PC-3 (cell line): ENCODE data around the gene C1QTNF9. TPM values are rescaled to one million over a fixed set of nuclear protein-coding genes. Genes with fewer than 3 reads are reported as not detected.

Experiments used
- ATAC-seq: fragments of 200-7000 bp; cut with Tn5 transposase; 2 replicates; pipeline ENCODE4 v1.9.1; 2020; ENCODE audit warnings: mild to moderate bottlenecking, moderate library complexity
- BruUV-seq: library from RNA; stranded (reverse); fragments of 400-500 nt; replicated peaks from 2 replicates; lab custom pipeline; 2021; lab: Mats Ljungman, UMichigan
- CTCF ChIA-PET: fragments of 300-600 bp; sonication (Branson Sonifier 250); formaldehyde crosslinking; loops from one replicate; lab custom pipeline; 2022; ENCODE audit warnings: antibody characterized with exemption; lab: Charles Lee
- POLR2A ChIA-PET: fragments of 300-600 bp; sonication (Branson Sonifier 250); formaldehyde crosslinking; loops from one replicate; lab custom pipeline; 2022; ENCODE audit warnings: antibody characterized with exemption; ENCODE audit not compliant: unreplicated experiment; lab: Charles Lee
- DNase-seq: peaks from one replicate; pipeline ENCODE4 v3.0.0-alpha.2; 2015
- H2AFZ ChIP-seq: fragments of 300-600 bp; sonication (generic); 2 replicates; pipeline ENCODE4 v1.6.0; 2016; ENCODE audit warnings: antibody characterized with exemption, low read length
- H3F3A ChIP-seq: fragments of 300-600 bp; sonication (generic); one replicate; pipeline ENCODE4 v1.6.0; 2017; ENCODE audit warnings: antibody characterized with exemption, low read length, control low read depth, mild to moderate bottlenecking; ENCODE audit not compliant: unreplicated experiment
- H3K27ac ChIP-seq: fragments of 300-600 bp; sonication (generic); 2 replicates; pipeline ENCODE4 v1.5.1; 2016; ENCODE audit warnings: mild to moderate bottlenecking, low read length
- H3K27me3 ChIP-seq: fragments of 300-600 bp; sonication (generic); 2 replicates; pipeline ENCODE4 v1.6.1; 2016; ENCODE audit warnings: low read length, mixed read lengths
- H3K36me3 ChIP-seq: fragments of 300-600 bp; sonication (generic); 2 replicates; pipeline ENCODE4 v1.6.1; 2016; ENCODE audit warnings: low read depth, mixed run types, low read length, mixed read lengths
- H3K4me1 ChIP-seq: fragments of 300-600 bp; sonication (generic); 2 replicates; pipeline ENCODE4 v1.5.1; 2016; ENCODE audit warnings: low read length; ENCODE audit not compliant: insufficient read depth
- H3K4me2 ChIP-seq: fragments of 300-600 bp; sonication (generic); 2 replicates; pipeline ENCODE4 v1.6.0; 2016; ENCODE audit warnings: low read length
- H3K4me3 ChIP-seq: fragments of 300-600 bp; sonication (generic); 2 replicates; pipeline ENCODE4 v1.5.1; 2016; ENCODE audit warnings: mild to moderate bottlenecking, low read length, mixed read lengths
- H3K79me2 ChIP-seq: fragments of 300-600 bp; sonication (generic); 2 replicates; pipeline ENCODE4 v1.6.1; 2017; ENCODE audit warnings: low read length, mixed read lengths
- H3K9ac ChIP-seq: fragments of 300-600 bp; sonication (generic); 2 replicates; pipeline ENCODE4 v1.6.0; 2016; ENCODE audit warnings: mild to moderate bottlenecking, low read length
- H3K9me2 ChIP-seq: fragments of 300-600 bp; sonication (generic); replicated peaks from 2 replicates; pipeline ENCODE4 v1.6.1; 2016; ENCODE audit warnings: mixed run types, low read length, mixed read lengths
- H3K9me3 ChIP-seq: fragments of 300-600 bp; sonication (generic); 2 replicates; pipeline ENCODE4 v1.6.1; 2016; ENCODE audit warnings: low read length, mixed read lengths
- H4K20me1 ChIP-seq: fragments of 300-600 bp; sonication (generic); 2 replicates; pipeline ENCODE4 v1.6.1; 2016; ENCODE audit warnings: low read length, mixed read lengths
- CTCF ChIP-seq: fragments of 300-600 bp; sonication (generic); conservative IDR thresholded peaks from 2 replicates; pipeline ENCODE4 v1.5.1; 2017; ENCODE audit warnings: antibody characterized with exemption, low read depth, mild to moderate bottlenecking, low read length
- EZH2 ChIP-seq: fragments of 300-600 bp; sonication (generic); IDR thresholded peaks from one replicate; pipeline ENCODE4 v1.6.1; 2017; ENCODE audit warnings: antibody characterized with exemption, mild to moderate bottlenecking, low read length; ENCODE audit not compliant: unreplicated experiment
- EZH2phosphoT487 ChIP-seq: fragments of 300-600 bp; sonication (generic); IDR thresholded peaks from 2 replicates; pipeline ENCODE4 v1.6.1; 2018; ENCODE audit warnings: mild to moderate bottlenecking, antibody characterized with exemption, low read length, borderline replicate concordance
- intact Hi-C: fragments of 100-400 bp; cut with micrococcal nuclease; formaldehyde crosslinking; loops from 2 replicates; pipeline ENCODE4 v1.9.0; 2023
- total RNA-seq: library from RNA; depleted of rRNA; stranded (reverse); fragments of >200 nt; gene quantifications from 2 replicates; pipeline ENCODE4 v1.2.3, GENCODE V29; 2014

C1QTNF9 gene
- total RNA-seq, 1 experiment from 2014 or later, result 0.11 TPM

DNA sequence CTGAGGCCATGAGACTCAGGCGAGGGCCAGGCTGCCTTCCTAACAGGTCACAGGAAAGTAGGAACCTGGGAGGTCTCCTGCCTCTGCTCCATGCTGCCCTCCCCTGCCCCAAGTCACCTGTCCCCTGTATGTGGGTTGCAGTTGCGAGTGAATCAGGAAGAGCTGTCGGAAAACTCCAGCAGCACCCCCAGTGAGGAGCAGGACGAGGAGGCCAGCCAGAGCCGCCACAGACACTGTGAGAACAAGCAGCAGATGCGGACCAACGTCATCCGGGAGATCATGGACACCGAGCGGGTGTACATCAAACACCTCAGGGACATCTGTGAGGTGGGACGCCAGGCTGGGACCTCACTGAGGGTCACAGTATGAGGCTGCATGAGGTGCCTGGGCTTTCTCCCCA, 22.8 kb upstream of the C1QTNF9 start:
- H3K9me2 ChIP-seq, result no peaks in the 10 kb centered on the region
- intact Hi-C loops, result no loop called here
- DNase-seq, result no peak
- H3K4me3 ChIP-seq, result no peak overlapping the region
- no peak overlapping the region for H3K4me2 ChIP-seq
- TF ChIP-seq EZH2phosphoT487, result no peak
- H3K36me3 ChIP-seq, result peaks cover 11% of the 10 kb centered on the region; the same call in 1 of the 2 replicates
- no peak overlapping the region for H2AFZ ChIP-seq
- ATAC-seq, result no peak
- H3K4me1 ChIP-seq, result no peaks in the 10 kb centered on the region
- ChIA-PET CTCF (no interaction called here), POLR2A (no interaction called here)
- no peaks in the 10 kb centered on the region for H3F3A ChIP-seq
- no peaks in the 10 kb centered on the region for H3K9me3 ChIP-seq
- no TSS peak for BruUV-seq
- no peak overlapping the region for H3K9ac ChIP-seq
- no peaks in the 10 kb centered on the region for H4K20me1 ChIP-seq
- no peaks in the 10 kb centered on the region for H3K27me3 ChIP-seq
- no peaks in the 10 kb centered on the region for H3K79me2 ChIP-seq
- no peak overlapping the region for H3K27ac ChIP-seq

GRCh38 chr13:24287748-24288287, 21.6 kb upstream of the C1QTNF9 start:
- Histone ChIP-seq H3K9me2 (no peaks in the 10 kb centered on the region), H3K9me3 (no peaks in the 10 kb centered on the region), H3K9ac (no peak overlapping the region), H3K27me3 (no peaks in the 10 kb centered on the region), H3K27ac (no peak overlapping the region), H3K36me3 (peaks cover 11% of the 10 kb centered on the region; the same call in 1 of the 2 replicates), H4K20me1 (no peaks in the 10 kb centered on the region), H3K4me1 (no peaks in the 10 kb centered on the region), H3K79me2 (no peaks in the 10 kb centered on the region), H3K4me3 (no peak overlapping the region), H3K4me2 (no peak overlapping the region), H3F3A (no peaks in the 10 kb centered on the region), H2AFZ (no peak overlapping the region)
- ChIA-PET CTCF (no interaction called here), POLR2A (no interaction called here)
- intact Hi-C loops, result no loop called here
- no peak for DNase-seq
- no TSS peak for BruUV-seq
- TF ChIP-seq EZH2phosphoT487 (no peak), EZH2 (no peak), CTCF (no peak)
- ATAC-seq, result no peak

DNA sequence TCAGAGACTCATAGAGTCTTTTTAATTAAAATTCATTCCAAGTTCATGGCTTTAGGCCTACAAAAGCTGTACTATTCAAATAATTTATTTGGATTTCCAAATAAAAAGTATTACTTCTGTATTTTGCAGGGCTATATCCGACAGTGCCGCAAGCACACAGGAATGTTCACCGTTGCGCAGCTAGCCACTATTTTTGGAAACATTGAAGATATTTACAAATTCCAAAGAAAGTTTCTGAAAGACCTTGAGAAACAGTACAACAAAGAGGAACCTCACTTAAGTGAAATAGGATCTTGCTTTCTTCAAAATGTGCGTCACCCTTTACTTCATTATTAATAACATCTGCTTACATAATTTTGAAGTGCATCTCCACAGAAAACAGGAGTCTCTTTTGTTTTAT, 20.5 kb upstream of the C1QTNF9 start:
- H3F3A ChIP-seq, result no peaks in the 10 kb centered on the region
- intact Hi-C loops, result no loop called here
- no peaks in the 10 kb centered on the region for H3K27me3 ChIP-seq
- no peak for DNase-seq
- no peaks in the 10 kb centered on the region for H4K20me1 ChIP-seq
- no peaks in the 10 kb centered on the region for H3K4me1 ChIP-seq
- TF ChIP-seq EZH2phosphoT487 (no peak), EZH2 (no peak), CTCF (no peak)
- no peak overlapping the region for H3K4me3 ChIP-seq
- no peaks in the 10 kb centered on the region for H3K79me2 ChIP-seq
- H3K4me2 ChIP-seq, result no peak overlapping the region
- H3K9me2 ChIP-seq, result no peaks in the 10 kb centered on the region
- no peak overlapping the region for H3K27ac ChIP-seq
- H3K9me3 ChIP-seq, result no peaks in the 10 kb centered on the region
- no peak for ATAC-seq
- H3K9ac ChIP-seq, result no peak overlapping the region
- ChIA-PET CTCF (no interaction called here), POLR2A (no interaction called here)
- no peak overlapping the region for H2AFZ ChIP-seq
- BruUV-seq, result no TSS peak
- peaks cover 11% of the 10 kb centered on the region; the same call in 1 of the 2 replicates for H3K36me3 ChIP-seq
